ENCODE results near the gene SLITRK2. TPM values are rescaled to one million over a fixed set of nuclear protein-coding genes. Genes with fewer than 3 reads are reported as not detected.

Gene SLITRK2
- total and polyA plus RNA-seq, 10 of the 15 experiments (the other 5 are each of a cell fraction or from before 2014, with no cell fraction given): not detected

GRCh38 chrX:145848448-145848847 lies 30.8 kb downstream of the SLITRK2 start (continued):
- TF ChIP-seq SKIL (IDR thresholded peaks at IDR 0.05; ENCODE audit: low read depth, poor library complexity, severe bottlenecking): no peak
- no peak for TF ChIP-seq E4F1 (IDR thresholded peaks at IDR 0.05; ENCODE audit: borderline replicate concordance, partially characterized antibody)
- no peak for TF ChIP-seq ETV6 (conservative IDR thresholded peaks at IDR 0.05 in 1 of 2, IDR thresholded peaks at IDR 0.05 in 1 of 2; ENCODE audit: borderline replicate concordance in 1 of 2, low read depth in 1 of 2)
- no peak for TF ChIP-seq USF1 (IDR thresholded peaks at IDR 0.05; ENCODE audit: borderline replicate concordance, extremely low read length, insufficient read depth, low read depth, low read length)

- intact Hi-C loops (cut with micrococcal nuclease; ENCODE audit: unreplicated experiment): no loop called here
- H3K27ac ChIP-seq (ENCODE audit: control insufficient read depth, insufficient read depth): no peak overlapping the region
- DNase-seq (ENCODE audit: low read depth, low spot score): no peak
- no peaks in the 10 kb centered on the region for H3K4me1 ChIP-seq (ENCODE audit: control insufficient read depth, insufficient read depth, low read length)
- CTCF ChIA-PET: no interaction called here
- no peaks in the 10 kb centered on the region for H3K36me3 ChIP-seq (ENCODE audit: control insufficient read depth in 2 of 2, insufficient read depth in 2 of 2, low read length in 1 of 2)
- no peaks in the 10 kb centered on the region for H3K9me3 ChIP-seq (replicated peaks; ENCODE audit: control insufficient read depth, insufficient read depth, low read length)
- no peak overlapping the region for H3K4me2 ChIP-seq (ENCODE audit: control insufficient read depth, insufficient read depth)
- no TSS peak for BruUV-seq (replicated peaks)
- in situ Hi-C loops (cut with MboI): no loop called here
- H3K79me2 ChIP-seq (ENCODE audit: control insufficient read depth, insufficient read depth, low read length): no peaks in the 10 kb centered on the region
- no peak overlapping the region for H3K9ac ChIP-seq (ENCODE audit: control insufficient read depth, insufficient read depth, low read length)
- WGBS (ENCODE audit: insufficient coverage, insufficient replicate concordance, low lambda C conversion rate, missing lambda C conversion rate): 24% methylated on average over 11 of the region's 11 CpGs
- POLR2A ChIA-PET: no interaction called here
- H2AFZ ChIP-seq (ENCODE audit: control insufficient read depth, low read depth, low read length): no peak overlapping the region
- SMC1A ChIA-PET (ENCODE audit: uncharacterized antibody, unreplicated experiment): interaction anchor here (0.7 to 1.2 kb wide), 3 partner anchors 11 to 60 kb away, joined by 3 to 4 read pairs (median 4); no protein-coding TSS in a partner anchor
- H3K4me3 ChIP-seq: no peak overlapping the region
- FAIRE-seq: no peak
- RAD21 ChIA-PET (ENCODE audit: unreplicated experiment): no interaction called here
- no peaks in the 10 kb centered on the region for H3K27me3 ChIP-seq (replicated peaks in 1 of 2; ENCODE audit: control insufficient read depth in 2 of 2, insufficient read depth in 2 of 2, low read length in 1 of 2)
- ATAC-seq: no peak
- no peaks in the 10 kb centered on the region for H4K20me1 ChIP-seq (ENCODE audit: control insufficient read depth, insufficient read depth)
- TF ChIP-seq CBX3 (IDR thresholded peaks at IDR 0.05; ENCODE audit: borderline replicate concordance, low read depth) (no peak), ZBTB11 (CRISPR knock-in tag; IDR thresholded peaks at IDR 0.05) (no peak), NFYB (IDR thresholded peaks at IDR 0.05; ENCODE audit: insufficient read depth, low read depth, low read length) (no peak), ZZZ3 (IDR thresholded peaks at IDR 0.05; ENCODE audit: control insufficient read depth, insufficient read length, low read depth) (no peak), FOXM1 (IDR thresholded peaks at IDR 0.05; ENCODE audit: low read depth, low read length) (no peak), BCL3 (IDR thresholded peaks at IDR 0.05; ENCODE audit: borderline replicate concordance, insufficient read depth, low read depth, low read length, poor library complexity, severe bottlenecking) (no peak)
Observed at GRCh38 chrX:145848857-145849256, 31.2 kb downstream of the SLITRK2 start.
